ENCODE data around the gene C1orf210.

Gene C1orf210

DNA sequence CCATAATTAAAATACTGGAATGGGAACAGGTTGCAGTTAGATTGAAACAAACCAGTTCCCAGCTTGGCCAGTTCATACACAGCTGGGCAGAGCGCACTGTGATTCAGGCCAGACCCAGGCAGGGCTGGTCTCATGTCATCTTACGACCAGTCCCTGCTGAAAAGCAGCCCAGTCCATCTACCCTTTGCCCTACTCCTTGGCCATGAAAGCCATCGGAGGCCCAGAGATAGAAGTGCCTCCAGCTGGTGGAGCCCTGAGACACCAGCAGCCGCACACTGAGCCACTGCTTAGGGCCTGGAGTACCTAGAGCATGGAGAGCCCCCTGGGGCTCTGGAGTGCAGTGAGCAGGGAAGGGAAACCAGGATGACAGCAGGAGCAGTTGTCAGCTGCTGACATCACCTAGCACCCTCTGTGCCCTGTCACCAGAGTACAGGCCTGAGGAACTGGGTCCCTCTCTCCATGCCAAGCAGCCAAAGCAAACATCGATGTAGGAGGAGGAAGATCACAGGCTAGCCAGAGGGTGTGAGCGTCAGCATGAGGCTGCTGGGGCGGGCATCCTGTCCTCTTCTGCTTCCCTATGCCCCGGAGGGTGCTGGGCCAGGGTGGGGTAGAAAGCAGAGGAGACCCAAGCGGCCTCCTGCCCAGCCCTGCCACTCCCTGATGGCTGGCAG lies 49.8 kb downstream of the C1orf210 start:
- no peak for DNase-seq (ENCODE audit: low spot score in 2 of 2)
- Mint-ChIP-seq H3K27ac (no peak overlapping the region), H3K36me3 (no peaks in the 10 kb centered on the region), H3K4me3 (no peak overlapping the region), H3K4me1 (no peaks in the 10 kb centered on the region), H3K9me3 (no peaks in the 10 kb centered on the region)
- no peak for ATAC-seq

GRCh38 chr1:43235040-43235439 lies 50.3 kb downstream of the C1orf210 start:
- Mint-ChIP-seq H3K4me1 (no peaks in the 10 kb centered on the region), H3K9me3 (no peaks in the 10 kb centered on the region), H3K36me3 (no peaks in the 10 kb centered on the region), H3K27ac (no peak overlapping the region), H3K4me3 (no peak overlapping the region)
- ATAC-seq = no peak
- no peak for DNase-seq (ENCODE audit: low spot score in 2 of 2)

GRCh38 chr1:43234267-43234666 lies 51.1 kb downstream of the C1orf210 start:
- ATAC-seq = no peak
- Mint-ChIP-seq H3K9me3 (no peaks in the 10 kb centered on the region), H3K4me3 (no peak overlapping the region), H3K4me1 (no peaks in the 10 kb centered on the region), H3K27ac (no peak overlapping the region), H3K36me3 (no peaks in the 10 kb centered on the region)
- DNase-seq (ENCODE audit: low spot score in 2 of 2) = no peak

DNA sequence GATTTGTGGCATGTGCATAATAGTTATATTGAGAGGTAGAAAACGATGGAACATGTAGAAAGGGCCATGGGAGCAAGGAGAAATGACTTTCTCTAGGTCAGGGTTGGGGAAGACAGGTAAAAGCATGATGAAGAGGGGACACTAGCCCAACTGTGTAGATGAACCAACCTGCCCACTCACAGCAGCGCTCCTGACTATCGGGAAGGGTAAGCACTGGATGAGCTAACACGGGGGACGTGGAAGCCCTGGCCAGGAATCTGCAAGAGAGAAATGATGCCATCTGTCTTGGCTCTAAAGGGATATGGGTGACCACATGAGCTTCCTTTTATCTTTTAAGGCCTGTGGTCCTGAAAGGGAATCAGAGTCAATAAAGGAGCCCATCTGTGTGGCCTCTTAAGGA lies 51.8 kb downstream of the C1orf210 start:
- Mint-ChIP-seq H3K36me3 (no peaks in the 10 kb centered on the region), H3K4me3 (no peak overlapping the region), H3K9me3 (no peaks in the 10 kb centered on the region), H3K27ac (no peak overlapping the region), H3K4me1 (no peaks in the 10 kb centered on the region)
- ATAC-seq (no peak), DNase-seq (ENCODE audit: low spot score in 2 of 2) (no peak)

DNA sequence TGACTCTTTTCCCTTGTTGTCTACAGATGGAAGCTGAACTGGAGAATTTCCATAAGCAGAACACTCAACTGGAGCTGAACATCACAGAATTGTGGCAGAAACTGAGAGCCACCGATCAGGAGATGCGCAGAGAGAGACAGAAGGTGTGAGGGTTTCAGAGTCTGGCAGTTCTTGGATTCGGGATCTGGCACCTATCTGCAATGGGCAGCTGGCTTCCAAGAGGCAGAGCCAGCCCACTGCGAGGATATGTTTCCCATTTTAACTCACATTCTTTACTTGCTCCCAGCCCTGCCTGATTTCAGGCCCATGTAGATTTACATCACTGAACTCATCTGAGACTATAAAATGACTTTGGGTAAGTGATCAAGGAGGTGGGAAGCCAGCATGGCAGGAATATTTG lies 52.9 kb downstream of the C1orf210 start:
- Mint-ChIP-seq H3K27ac (no peak overlapping the region), H3K36me3 (no peaks in the 10 kb centered on the region), H3K4me3 (no peak overlapping the region), H3K9me3 (no peaks in the 10 kb centered on the region), H3K4me1 (no peaks in the 10 kb centered on the region)
- ATAC-seq (no peak), DNase-seq (ENCODE audit: low spot score in 2 of 2) (no peak)

DNA sequence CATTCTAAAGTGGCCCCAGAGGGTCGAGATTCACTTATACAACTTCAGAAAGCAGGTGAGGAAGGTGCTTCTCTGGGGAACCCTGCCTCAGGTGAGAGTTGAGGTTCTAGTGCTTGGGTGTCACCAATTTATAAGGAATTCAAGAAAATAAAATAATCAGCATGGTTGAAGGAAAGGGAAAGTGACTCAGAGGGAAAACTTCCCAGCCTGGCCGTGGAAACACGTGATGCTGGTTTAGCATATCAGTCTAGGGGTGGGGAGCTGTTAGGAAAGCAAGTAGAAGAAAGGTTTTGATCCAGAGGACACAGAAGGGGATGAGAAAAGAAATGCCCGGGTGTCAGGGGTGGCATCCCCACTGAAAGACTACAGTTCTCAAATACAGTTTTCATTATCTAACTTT lies 53.3 kb downstream of the C1orf210 start:
- Mint-ChIP-seq H3K9me3 (no peaks in the 10 kb centered on the region), H3K4me1 (no peaks in the 10 kb centered on the region), H3K4me3 (no peak overlapping the region), H3K36me3 (no peaks in the 10 kb centered on the region), H3K27ac (no peak overlapping the region)
- ATAC-seq (no peak), DNase-seq (ENCODE audit: low spot score in 2 of 2) (no peak)

Data from stimulated activated effector memory CD8-positive, alpha-beta T cell treated with anti-CD3 and anti-CD28 coated beads, Interleukin-12 subunit alpha, Interleukin-12 subunit beta, amount 100 ng/mL, for 72 hours (primary cell).